Astrocyte (in vitro differentiated cells and primary cell): Measurements from ENCODE around the gene SPHK2. TPM values are rescaled to one million over a fixed set of nuclear protein-coding genes. Genes with fewer than 3 reads are reported as not detected.

ENCODE experiments used
- DNase-seq: peaks from one replicate; pipeline ENCODE4 v3.0.0-alpha.2; 2010; ENCODE audit warnings: low read depth
- FAIRE-seq: peaks from 2 replicates; lab custom pipeline; 2011; peaks lifted over from hg19 to GRCh38; lab: Jason Lieb, UNC
- H2AFZ ChIP-seq: 2 replicates; pipeline ENCODE4 v1.6.0; 2012; ENCODE audit warnings: low read depth, low read length, inconsistent platforms
- H3K27ac ChIP-seq: 2 replicates; pipeline ENCODE4 v1.5.1; 2011; ENCODE audit warnings: low read depth, low read length, inconsistent platforms
- H3K27me3 ChIP-seq: 2 replicates; pipeline ENCODE4 v1.6.0; 2011; ENCODE audit warnings: low read length, inconsistent platforms; ENCODE audit not compliant: insufficient read depth
- H3K36me3 ChIP-seq: 2 replicates; pipeline ENCODE4 v1.5.1; 2011; ENCODE audit warnings: low read length, inconsistent platforms; ENCODE audit not compliant: insufficient read depth
- H3K4me1 ChIP-seq: 2 replicates; pipeline ENCODE4 v1.5.1; 2011; ENCODE audit warnings: low read length, inconsistent platforms; ENCODE audit not compliant: insufficient read depth
- H3K4me2 ChIP-seq: 2 replicates; pipeline ENCODE4 v1.6.0; 2012; ENCODE audit warnings: low read length, inconsistent platforms
- H3K4me3 ChIP-seq: 2 replicates; pipeline ENCODE4 v1.5.1; 2011; ENCODE audit warnings: low read depth, mild to moderate bottlenecking, low read length, inconsistent platforms; ENCODE audit not compliant: insufficient read depth
- H3K79me2 ChIP-seq: 2 replicates; pipeline ENCODE4 v1.6.0; 2012; ENCODE audit warnings: mild to moderate bottlenecking, low read length, inconsistent platforms; ENCODE audit not compliant: insufficient read depth
- H3K9ac ChIP-seq: 2 replicates; pipeline ENCODE4 v1.6.0; 2012; ENCODE audit warnings: mild to moderate bottlenecking, low read length, inconsistent platforms
- H3K9me3 ChIP-seq: 2 replicates; pipeline ENCODE4 v1.5.1; 2012; ENCODE audit warnings: low read depth, mild to moderate bottlenecking, low read length, inconsistent platforms; ENCODE audit not compliant: insufficient read depth
- H4K20me1 ChIP-seq: 2 replicates; pipeline ENCODE4 v1.6.0; 2012; ENCODE audit warnings: low read length, inconsistent platforms; ENCODE audit not compliant: insufficient read depth
- H3K27ac Mint-ChIP-seq: one replicate; pipeline ENCODE4 v1.8.0; 2021; ENCODE audit warnings: mild to moderate bottlenecking, mixed read lengths; ENCODE audit not compliant: unreplicated experiment
- H3K27me3 Mint-ChIP-seq: one replicate; pipeline ENCODE4 v1.8.0; 2021; ENCODE audit warnings: low read depth, mixed read lengths; ENCODE audit not compliant: unreplicated experiment
- H3K36me3 Mint-ChIP-seq: one replicate; pipeline ENCODE4 v1.8.0; 2021; ENCODE audit warnings: low read depth, mixed read lengths; ENCODE audit not compliant: unreplicated experiment
- H3K4me1 Mint-ChIP-seq: one replicate; pipeline ENCODE4 v1.8.0; 2021; ENCODE audit warnings: low read depth, mixed read lengths; ENCODE audit not compliant: unreplicated experiment
- H3K4me3 Mint-ChIP-seq: one replicate; pipeline ENCODE4 v1.8.0; 2021; ENCODE audit warnings: mild to moderate bottlenecking, moderate library complexity, mixed read lengths; ENCODE audit not compliant: unreplicated experiment
- H3K9me3 Mint-ChIP-seq: one replicate; pipeline ENCODE4 v1.8.0; 2021; ENCODE audit warnings: mild to moderate bottlenecking, mixed read lengths; ENCODE audit not compliant: unreplicated experiment
- EZH2 ChIP-seq: IDR thresholded peaks from 2 replicates; pipeline ENCODE4 v1.6.1; 2012; ENCODE audit warnings: mild to moderate bottlenecking, low read length, inconsistent platforms; ENCODE audit not compliant: insufficient read depth
- total RNA-seq: library from RNA; stranded (reverse); gene quantifications from 2 replicates; pipeline ENCODE4 v1.2.1, GENCODE V29; 2021
- TF ChIP-seq, protein P1 (sequence below): IDR thresholded peaks from 2 replicates; pipeline ENCODE4 v1.5.1; 2011; ENCODE audit warnings: low read depth, mild to moderate bottlenecking, inconsistent platforms, low read length, moderate library complexity; ENCODE audit not compliant: insufficient read depth

Gene SPHK2
- total RNA-seq, 1 donor from 2014 or later: 29.4 TPM

DNA sequence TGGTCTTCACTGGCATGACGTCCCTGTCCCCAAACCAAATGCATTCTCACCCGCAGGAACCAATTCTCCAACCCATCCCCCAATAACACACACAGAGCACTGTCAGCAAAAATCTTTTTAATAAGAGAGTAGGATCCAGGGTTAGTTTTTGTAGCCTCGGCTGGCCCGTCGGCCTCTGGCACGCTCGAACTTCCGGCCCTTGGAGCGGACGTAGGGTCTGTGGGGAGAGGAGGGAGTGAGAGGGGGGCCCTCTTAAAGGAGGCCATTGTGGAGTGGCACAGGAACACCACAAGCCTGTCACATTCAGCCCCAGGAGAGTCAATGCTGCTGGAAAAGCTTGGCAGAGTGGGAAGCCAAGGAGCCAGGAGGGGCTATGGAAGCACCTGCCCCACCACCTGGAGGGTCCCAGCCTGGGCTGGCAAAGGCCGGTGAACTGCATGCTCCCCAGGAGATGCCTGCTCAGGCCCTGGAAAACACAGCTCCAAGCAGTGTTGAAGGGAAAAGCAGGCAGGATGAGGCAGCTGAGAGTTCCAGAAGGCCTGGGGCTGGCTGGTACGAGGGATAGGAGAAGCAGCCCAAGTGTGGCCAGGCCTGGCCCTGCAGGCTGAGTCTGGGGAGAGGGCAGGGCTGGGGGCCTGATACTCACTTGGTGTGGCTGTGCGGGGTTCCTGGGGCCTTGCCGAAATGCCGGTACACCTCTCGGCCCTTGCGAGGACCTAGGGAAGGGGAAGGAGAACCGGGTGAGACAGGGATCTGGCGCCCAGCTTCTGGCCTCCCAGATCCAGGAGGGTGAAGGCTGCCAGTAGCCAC lies 3.9 kb upstream of the SPHK2 start:
- no peaks in the 10 kb centered on the region for H3K27me3 Mint-ChIP-seq
- peak overlapping the region; percentile 72 for H3K27ac Mint-ChIP-seq
- TF ChIP-seq, protein P1, sequence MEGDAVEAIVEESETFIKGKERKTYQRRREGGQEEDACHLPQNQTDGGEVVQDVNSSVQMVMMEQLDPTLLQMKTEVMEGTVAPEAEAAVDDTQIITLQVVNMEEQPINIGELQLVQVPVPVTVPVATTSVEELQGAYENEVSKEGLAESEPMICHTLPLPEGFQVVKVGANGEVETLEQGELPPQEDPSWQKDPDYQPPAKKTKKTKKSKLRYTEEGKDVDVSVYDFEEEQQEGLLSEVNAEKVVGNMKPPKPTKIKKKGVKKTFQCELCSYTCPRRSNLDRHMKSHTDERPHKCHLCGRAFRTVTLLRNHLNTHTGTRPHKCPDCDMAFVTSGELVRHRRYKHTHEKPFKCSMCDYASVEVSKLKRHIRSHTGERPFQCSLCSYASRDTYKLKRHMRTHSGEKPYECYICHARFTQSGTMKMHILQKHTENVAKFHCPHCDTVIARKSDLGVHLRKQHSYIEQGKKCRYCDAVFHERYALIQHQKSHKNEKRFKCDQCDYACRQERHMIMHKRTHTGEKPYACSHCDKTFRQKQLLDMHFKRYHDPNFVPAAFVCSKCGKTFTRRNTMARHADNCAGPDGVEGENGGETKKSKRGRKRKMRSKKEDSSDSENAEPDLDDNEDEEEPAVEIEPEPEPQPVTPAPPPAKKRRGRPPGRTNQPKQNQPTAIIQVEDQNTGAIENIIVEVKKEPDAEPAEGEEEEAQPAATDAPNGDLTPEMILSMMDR: no peak
- TF ChIP-seq EZH2: no peak
- H3K4me2 ChIP-seq: peak overlapping the region; percentile 93
- no peak overlapping the region for H3K4me3 ChIP-seq
- H3K9me3 ChIP-seq: no peaks in the 10 kb centered on the region
- no peak overlapping the region for H3K27ac ChIP-seq
- peaks cover 29% of the 10 kb centered on the region for H3K4me1 Mint-ChIP-seq
- peaks cover 48% of the 10 kb centered on the region for H3K79me2 ChIP-seq
- no peaks in the 10 kb centered on the region for H3K27me3 ChIP-seq
- H4K20me1 ChIP-seq: peaks cover 52% of the 10 kb centered on the region
- FAIRE-seq (no peak), DNase-seq (no peak)
- peak overlapping the region; percentile 99 for H3K9ac ChIP-seq
- peaks cover 21% of the 10 kb centered on the region for H3K36me3 ChIP-seq
- peak overlapping the region; percentile 99 for H3K4me3 Mint-ChIP-seq
- H3K9me3 Mint-ChIP-seq: no peaks in the 10 kb centered on the region
- no peak overlapping the region for H2AFZ ChIP-seq
- H3K36me3 Mint-ChIP-seq: peaks cover 16% of the 10 kb centered on the region
- peaks cover 38% of the 10 kb centered on the region for H3K4me1 ChIP-seq

DNA sequence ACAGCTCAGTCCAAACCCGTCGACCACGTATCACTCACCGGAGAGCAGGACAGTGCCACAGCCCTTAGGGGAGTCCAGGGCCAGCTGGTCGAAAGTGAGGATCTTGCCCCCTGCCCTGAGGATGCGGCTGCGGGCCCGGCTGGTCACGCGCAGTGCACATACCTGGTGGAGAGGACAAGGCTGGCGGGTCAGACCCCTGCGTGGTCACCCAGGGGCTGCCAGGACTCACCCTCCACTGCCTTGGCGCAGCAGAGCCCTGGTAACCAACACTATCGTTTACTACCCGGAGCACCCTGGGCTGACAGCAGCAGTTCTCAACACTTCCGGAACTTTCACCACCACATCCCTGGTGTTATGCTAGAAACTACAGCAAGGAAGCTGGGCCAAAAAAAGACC lies 3.3 kb upstream of the SPHK2 start:
- TF ChIP-seq, protein P1: no peak
- no peak for TF ChIP-seq EZH2
- Mint-ChIP-seq H3K36me3 (peaks cover 16% of the 10 kb centered on the region), H3K27me3 (no peaks in the 10 kb centered on the region), H3K4me1 (peaks cover 29% of the 10 kb centered on the region), H3K4me3 (peak overlapping the region; percentile 99), H3K27ac (no peak overlapping the region), H3K9me3 (no peaks in the 10 kb centered on the region)
- no peak for DNase-seq
- Histone ChIP-seq H3K9ac (peak overlapping the region; percentile 99), H3K4me2 (peak overlapping the region; percentile 93), H3K27ac (no peak overlapping the region), H3K4me1 (peaks cover 38% of the 10 kb centered on the region), H2AFZ (no peak overlapping the region), H3K79me2 (peaks cover 48% of the 10 kb centered on the region), H4K20me1 (peaks cover 52% of the 10 kb centered on the region), H3K27me3 (no peaks in the 10 kb centered on the region), H3K36me3 (peaks cover 21% of the 10 kb centered on the region), H3K9me3 (no peaks in the 10 kb centered on the region), H3K4me3 (peak overlapping the region; percentile 99)
- no peak for FAIRE-seq
